Ishikawa (cell line): Measurements from ENCODE around the gene IFNL1.

Source experiments
- CEBPB ChIP-seq: IDR thresholded peaks from 2 replicates; pipeline ENCODE4 v1.6.1; 2012
- CREB1 ChIP-seq: IDR thresholded peaks from 2 replicates; pipeline ENCODE4 v1.6.1; 2012; ENCODE audit warnings: low read depth
- EP300 ChIP-seq: IDR thresholded peaks from 2 replicates; pipeline ENCODE4 v1.6.1; 2012; ENCODE audit warnings: borderline replicate concordance
- FOXM1 ChIP-seq: IDR thresholded peaks from 2 replicates; pipeline ENCODE4 v1.6.1; 2012; ENCODE audit warnings: low read depth, borderline replicate concordance
- MAX ChIP-seq: IDR thresholded peaks from 2 replicates; pipeline ENCODE4 v1.6.1; 2012
- NFIC ChIP-seq: IDR thresholded peaks from 2 replicates; pipeline ENCODE4 v1.6.1; 2012
- RAD21 ChIP-seq: IDR thresholded peaks from 2 replicates; pipeline ENCODE4 v1.6.1; 2012; ENCODE audit warnings: low read depth
- REST ChIP-seq: IDR thresholded peaks from 2 replicates; pipeline ENCODE4 v1.6.1; 2012; ENCODE audit warnings: low read depth, mild to moderate bottlenecking
- TAF1 ChIP-seq: IDR thresholded peaks from 2 replicates; pipeline ENCODE4 v1.6.1; 2012; ENCODE audit warnings: low read depth, mild to moderate bottlenecking
- USF1 ChIP-seq: IDR thresholded peaks from 2 replicates; pipeline ENCODE4 v1.6.1; 2012
- ZBTB7A ChIP-seq: IDR thresholded peaks from 2 replicates; pipeline ENCODE4 v1.6.1; 2012; ENCODE audit warnings: low read depth

- no peak for TF ChIP-seq MAX
- TF ChIP-seq RAD21, result no peak
- no peak for TF ChIP-seq TAF1
- TF ChIP-seq ZBTB7A, result no peak
- no peak for TF ChIP-seq REST
- no peak for TF ChIP-seq CEBPB
- TF ChIP-seq CREB1, result no peak
- TF ChIP-seq NFIC, result no peak
- no peak for TF ChIP-seq FOXM1
- no peak for TF ChIP-seq EP300
- TF ChIP-seq USF1, result no peak
Measured at GRCh38 chr19:39347332-39348164, 51.3 kb downstream of the IFNL1 start.
